Right kidney (tissue), 1 donor: ENCODE data around the gene NAV2.

Experiments used
- DNase-seq: peaks from one replicate; pipeline ENCODE4 v3.0.0-alpha.2; 2016

The NAV2 gene

DNA sequence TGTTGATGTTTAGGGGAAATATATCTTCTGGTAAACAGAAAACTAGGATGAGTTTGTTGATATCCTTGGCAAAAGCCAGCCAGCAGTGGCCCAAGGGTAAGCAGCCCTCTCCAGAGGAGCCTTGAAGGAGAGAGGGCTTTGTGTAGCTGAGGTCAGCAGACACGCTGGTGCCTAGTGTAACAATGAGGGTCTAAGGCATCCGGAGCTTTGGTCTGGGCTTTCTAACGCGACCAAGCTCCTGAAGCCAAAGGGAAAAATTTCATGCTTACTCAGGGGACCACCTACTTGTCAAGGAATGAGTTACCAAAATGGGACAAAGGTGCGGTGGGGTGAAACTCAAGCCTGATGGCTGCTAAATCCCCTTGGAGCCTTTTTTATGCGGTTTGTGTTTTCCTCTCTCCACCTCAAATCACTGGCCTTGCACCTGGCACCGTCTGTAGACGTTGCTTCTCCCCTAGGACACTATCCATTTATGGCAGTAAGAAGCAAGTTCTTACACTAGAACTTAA is 312.7 kb downstream of the NAV2 start:
- DNase-seq: no peak

DNA sequence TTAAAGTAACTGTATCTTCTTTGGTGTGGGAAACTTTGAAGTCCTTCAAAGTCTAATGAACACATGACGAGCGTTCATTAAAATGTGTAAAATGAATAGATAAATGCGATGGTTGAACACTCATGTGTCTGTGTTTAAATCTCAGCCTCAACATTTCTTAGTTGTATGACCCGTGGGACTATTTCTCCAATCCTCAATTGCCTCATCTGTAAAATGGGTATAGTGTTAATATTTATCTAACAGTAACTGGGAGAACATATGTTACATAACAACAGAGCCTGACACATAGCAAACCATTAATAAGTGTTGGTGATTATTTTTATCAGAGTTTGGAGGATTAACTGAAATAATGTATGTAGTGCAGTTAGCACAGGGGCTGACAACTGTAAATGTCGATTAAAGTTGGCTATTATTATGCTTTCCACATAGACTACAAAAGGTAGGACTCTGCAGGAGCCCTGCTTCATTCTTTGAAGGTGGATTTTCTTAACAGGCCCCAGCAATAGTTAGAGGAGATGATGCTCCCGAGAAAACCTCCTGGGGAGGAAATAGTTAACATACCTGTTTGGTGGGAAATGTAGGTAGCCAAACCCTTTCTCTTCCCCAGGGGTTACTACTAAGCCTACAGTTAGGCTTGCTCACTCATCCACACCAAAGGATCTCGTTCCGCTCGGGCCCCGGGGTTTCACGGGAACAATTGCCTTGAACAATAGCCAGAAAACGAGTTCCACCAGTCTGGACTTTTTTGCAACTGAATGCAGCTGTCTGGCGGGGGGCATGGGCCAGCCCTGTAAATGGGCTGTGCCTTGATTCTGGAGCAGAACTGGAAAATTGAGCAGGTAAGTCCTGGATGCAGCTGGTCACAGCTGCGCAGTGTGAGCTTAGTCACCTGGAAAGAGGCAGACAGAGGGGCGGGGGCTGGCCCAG is 314.3 kb downstream of the NAV2 start:
- peak; percentile 72 for DNase-seq

DNA sequence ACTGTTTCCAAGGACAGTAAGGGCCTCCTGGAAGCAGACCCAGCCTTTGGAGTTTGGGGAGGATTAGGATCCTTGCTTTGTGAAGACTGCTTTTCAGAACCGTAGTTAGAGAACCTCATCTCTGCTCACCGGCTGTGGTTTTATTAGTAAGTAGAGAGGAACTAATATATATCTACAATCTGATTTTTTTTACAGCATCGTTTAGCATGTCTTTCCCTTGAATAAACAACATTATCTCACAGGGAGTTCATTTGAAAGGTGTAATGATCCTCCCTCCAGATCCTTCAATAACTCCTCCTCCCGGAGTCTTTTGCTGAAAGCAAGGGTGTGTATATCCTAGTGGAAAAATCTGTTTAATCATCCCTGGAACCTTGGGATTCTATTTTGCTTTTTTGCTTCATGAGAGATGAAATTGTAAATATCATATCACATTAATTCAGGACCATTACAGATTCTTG is 314.9 kb downstream of the NAV2 start:
- no peak for DNase-seq

DNA sequence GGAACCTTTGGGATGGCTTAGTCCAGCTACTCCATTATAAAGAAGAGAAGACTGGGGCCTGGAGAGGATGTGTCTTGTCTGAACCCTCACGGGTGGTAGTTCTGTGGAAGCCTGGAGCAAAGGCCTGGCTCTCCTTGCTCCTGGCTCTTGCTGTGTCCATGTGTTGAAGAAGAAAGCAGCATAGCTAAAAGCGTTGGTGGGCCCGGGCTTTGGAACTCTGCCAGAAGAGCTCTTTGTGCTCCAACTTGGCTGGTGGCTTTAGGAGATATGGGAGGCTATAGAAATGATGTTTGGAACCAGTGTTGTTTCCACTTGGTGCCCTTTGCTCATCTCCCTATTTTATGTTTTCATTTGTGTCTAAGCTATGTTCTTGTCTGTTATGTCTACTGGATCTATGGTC is 316.6 kb downstream of the NAV2 start:
- DNase-seq: no peak

DNA sequence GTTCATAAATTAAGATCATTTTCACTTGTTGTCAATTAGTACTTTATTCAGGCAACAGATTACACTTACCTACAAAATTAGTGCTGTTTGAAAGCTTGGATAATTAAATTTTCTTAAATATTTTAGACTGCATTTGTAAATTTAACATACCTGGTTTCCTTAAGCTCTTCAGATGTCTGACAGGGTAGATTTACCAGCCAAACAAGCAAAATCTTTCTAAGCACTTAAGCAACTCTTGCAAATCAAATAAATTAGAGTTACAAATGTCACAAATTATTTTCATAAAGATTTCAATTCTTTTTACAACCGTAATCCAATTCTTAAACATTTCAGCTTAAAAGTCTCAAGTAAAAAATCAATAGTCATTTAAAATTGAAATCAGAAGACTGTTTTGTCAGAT is 317.8 kb downstream of the NAV2 start:
- DNase-seq: no peak

DNA sequence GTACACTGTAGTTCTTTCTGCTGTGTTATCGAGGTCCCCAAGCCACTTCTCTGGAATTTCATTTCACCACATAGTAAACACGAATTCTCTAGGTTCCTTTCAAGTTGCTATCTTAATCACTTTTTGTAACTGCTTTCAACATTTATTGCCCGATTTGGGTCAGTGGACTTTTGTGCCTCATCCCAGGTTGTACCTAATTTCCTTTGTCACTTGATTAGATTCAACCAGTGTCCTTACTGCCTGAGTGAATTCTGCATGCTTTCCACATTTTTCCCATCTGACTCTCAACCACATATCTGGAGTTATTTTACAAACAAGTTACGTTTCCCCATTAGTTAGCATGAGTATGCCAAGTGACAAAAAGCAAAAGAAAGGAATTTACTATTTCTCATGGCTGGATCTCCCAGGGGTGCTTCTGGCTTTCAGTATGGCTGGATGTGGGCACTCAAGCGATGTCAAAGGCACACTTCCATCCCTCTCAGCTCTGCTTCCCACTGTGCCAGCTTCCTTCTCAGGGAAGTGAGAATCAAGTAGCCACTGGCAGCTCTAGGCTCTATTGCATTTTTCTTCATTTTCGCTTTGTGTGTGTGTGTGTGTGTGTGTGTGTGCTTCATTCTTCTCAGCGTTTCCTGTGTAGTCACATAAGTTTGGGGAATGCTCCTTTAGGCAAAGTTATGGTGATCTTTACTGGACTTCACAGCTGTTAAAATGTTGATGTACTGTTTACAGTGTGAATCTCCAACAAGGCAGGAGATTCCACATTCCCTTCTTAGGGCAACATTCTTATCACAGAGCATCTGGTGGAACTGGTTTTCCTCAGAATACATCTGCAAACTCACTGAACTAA is 318.7 kb downstream of the NAV2 start:
- DNase-seq: no peak

DNA sequence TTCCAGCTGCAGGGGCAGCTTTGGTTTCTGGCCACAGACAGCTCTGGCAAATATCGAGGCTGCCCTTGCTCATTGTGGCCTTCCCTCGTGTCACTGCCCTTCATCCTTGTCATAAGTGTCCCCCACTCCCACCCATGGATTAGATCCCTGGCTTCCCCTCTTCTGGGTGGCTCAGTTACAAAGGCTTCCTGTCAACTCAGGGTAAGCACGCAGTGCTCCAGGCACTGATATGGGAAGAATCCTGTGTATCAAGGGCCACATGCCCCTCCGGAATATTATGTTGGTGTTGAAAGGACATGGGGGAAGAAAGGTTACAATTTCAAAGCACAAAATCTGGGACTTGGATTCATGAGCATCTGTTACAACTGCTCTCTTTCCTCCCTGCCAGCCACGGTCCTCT is 319.5 kb downstream of the NAV2 start:
- no peak for DNase-seq

DNA sequence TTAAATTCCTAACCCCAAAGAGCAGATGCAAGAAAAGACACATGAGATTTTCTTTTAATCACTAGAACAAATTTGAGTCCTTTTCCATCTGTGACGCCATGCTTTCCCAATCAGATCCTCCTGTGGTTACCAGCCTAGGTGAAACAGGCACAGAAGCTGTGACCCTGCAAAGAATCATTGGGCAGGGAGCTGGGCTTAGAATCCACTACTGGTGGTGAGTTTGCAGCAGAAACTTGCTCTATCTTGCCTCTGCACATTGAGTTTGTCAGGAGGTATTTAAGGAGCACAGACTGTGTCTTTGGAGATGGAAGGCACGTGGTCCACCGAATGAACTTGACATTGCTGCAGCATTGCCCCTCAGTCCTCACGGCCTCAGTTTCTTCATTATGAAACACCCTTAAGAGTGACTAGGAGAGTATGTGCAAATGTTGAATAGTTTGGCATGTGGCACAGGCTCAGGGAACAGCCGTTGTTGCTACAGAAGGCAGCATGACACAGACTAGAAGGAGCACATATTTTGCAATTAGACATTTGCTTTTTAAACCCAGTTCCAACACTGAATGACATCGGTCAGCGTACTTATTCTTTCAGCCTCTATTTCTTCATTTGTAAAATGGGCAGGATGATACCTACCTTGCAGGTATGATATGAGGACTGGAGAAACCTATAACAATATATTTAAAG is 320.1 kb downstream of the NAV2 start:
- no peak for DNase-seq

DNA sequence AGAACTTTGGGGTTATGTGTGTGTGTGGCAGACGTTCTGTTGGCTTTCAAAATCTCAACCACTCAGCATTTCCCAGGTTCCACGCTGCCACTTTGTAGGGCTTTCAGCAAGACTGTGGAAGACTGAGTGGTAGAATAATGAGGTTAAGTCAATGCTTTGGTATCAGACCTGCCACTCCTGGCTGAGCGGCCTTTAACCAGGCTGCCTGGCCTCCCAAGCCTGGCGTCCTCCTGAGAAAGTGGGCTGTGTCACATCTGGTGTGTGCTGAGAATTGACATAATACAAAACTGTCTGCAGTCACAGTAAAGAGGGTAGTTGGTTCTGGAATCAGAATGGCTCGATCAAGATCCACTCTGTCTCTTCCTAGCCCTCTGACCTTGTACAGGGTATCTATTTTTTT is 321.2 kb downstream of the NAV2 start:
- no peak for DNase-seq

DNA sequence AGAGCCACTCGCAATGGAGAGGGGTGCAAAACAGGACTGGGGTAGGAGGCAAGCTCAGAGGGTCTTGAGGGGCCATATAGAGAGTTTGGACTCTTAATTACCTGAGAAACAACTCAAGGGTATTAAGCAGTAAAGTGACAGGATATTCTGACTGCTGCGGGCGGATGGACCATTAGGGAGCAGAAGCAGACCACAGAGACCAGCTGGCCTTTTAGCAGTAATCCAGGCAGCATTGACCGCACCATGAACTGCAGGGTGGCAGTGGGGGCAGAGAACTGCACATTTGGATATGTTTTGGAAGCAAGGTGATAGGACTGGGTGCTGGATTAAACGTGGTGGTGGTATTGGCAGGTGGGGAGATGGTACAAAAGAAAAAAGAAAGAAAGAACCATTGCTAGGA is 322.3 kb downstream of the NAV2 start:
- DNase-seq: no peak

DNA sequence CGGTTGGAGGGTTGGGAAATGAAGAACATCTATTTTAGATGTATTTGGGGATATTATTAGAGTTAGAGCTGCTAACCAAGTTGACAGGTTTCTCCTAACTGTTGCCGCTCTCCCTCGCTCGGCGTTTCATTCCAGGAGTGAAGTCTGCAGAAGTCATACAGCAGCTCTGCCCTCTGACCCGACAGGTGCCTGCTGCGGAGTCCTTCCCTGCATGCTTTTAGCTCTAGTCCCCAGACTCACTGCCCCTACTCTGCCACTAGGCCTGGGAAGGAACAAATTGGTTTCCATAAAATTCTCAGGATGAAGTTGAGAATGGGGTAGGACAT is 322.7 kb downstream of the NAV2 start:
- DNase-seq: no peak

DNA sequence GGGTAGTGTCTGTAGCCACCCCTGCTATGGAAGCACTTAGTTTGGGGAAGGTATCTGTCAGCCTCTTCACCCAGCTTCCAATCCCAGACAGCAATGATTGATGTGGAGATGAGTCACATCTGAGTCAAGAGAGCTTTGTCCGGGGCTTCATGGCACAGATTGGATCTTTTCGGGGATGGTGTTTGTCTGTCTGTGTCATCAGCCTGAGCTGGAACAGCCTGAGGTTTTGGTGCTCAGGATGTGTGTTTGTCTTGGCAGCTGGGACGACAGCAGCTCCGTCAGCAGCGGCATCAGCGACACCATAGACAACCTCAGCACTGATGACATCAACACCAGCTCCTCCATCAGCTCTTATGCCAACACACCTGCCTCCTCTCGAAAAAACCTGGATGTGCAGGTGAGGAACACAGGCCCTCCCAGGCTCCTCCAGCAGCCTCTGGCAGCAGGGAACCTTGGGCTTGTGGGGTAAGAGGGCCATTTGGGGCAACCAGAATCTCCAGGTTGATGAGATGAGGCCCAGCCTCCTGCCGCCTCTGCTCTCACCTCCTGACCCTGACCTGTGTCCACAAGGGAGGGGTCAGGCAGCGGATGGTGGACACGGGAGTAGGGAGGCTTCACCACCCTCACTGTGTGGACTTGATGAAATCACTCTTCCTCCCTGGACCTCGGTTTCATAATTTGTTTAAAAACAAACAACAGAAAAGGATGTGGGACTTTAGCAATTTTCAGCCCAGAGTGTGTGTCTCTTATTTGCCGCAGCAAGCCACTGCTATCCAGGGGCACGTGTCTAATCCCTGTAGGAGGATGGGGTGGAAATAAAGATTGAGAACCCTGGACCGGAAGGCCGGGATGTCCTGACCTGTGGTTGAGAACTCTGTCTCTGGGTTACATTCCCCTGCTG is 323.3 kb downstream of the NAV2 start:
- no peak for DNase-seq

DNA sequence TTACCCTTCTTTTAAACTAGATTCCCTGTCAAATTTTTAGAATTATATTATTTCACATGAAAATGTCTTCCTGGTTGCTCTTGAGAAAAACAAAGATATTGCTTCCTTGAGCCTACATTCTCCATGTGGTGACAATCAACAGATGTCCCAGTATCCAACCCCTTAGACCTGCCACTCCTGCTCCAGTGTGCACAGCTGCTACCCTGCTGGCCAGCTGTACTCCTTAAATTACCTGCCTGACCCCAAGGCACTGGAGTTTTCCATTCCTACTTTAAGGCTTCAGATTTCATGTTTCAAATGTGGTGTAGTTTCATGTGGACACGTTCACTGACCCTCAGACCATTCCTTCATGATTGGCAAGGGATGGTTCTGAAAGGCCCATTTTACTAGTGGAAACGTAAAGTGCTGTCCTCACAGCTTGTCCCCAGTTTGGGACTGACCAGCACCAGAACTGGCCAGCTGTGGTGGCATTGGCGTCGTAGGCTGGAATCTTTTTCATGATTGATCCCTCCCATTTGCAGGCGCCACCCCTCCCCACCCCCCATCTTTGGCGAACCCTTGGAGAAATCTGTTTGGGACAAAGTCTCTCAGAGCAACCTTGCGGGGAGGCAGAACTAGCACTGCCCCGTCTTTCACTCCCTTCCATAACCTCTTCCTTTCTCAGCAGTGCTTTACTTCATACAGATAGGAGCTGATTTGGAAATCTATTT is 324.1 kb downstream of the NAV2 start:
- no peak for DNase-seq

DNA sequence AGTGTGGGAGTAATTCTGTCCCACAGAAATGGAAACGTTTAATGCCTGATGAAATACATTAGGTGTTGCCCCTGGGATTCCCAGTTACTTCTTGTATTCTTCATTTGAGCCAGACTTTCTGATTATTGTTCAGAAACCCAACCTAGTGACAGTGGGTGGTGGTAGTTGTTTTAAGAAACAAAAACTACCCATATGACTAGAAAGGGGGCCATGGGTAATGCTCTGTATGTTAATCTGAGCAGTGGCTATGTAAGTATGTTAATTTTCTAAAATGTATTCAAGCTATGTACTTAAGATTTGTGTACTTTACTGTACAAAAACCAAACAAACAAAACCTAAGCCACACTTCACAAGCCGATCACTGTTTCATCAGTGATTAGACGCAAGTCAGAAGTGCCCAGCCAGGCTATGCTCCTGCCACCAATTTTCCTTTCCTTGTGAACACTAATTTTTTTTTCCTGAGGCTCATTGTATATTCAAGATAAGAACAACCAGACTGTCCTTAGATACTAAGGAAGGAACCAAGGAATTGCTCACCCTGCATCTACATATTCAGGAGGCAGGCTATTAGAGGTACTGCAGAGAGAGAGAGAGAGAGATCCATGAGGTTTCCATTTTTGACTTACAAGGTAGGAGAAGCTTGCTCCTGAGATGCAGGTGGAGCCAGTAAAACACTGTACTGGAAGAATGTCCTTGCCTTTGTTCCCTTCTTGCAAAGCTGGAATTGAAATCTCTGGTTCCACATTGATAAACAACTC is 324.9 kb downstream of the NAV2 start:
- no peak for DNase-seq

DNA sequence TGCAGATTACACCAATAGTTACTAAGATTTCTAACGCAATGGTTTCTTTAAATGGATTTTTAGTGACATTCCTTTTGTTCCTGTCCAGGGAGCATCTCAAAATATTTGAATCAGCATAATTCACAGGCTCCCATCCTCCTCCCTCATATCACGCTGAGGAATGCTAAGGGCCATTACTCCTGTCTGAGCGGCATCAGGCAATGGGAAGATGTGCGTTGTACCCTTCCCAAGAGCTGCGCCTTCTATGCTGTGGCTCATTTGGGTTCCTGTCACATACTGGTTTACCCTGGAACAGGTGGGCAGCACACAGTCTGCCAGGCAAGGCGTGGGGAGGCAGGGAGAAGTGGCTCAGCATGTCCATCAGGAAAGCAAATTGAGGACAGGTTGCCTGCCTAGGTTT is 325.8 kb downstream of the NAV2 start:
- no peak for DNase-seq

DNA sequence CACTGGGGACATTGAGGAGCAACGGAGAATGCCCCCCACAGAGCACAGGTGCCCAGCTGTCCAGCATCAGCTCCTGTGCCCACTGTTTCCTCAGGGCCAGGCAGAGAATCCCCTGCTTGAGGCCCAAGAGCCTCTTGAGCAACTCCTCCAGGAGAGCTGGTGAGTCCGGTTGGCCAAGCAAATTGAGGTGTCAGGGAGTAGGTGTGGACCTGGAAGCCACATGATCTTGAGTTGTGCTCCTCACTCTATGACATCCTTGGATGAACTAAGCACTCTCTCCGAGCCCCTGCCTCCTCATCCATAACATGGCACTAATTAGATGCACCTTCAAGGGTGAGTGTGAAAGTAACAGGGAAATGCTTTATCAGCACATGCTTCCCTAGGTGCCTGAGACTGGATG is 326.3 kb downstream of the NAV2 start:
- no peak for DNase-seq

DNA sequence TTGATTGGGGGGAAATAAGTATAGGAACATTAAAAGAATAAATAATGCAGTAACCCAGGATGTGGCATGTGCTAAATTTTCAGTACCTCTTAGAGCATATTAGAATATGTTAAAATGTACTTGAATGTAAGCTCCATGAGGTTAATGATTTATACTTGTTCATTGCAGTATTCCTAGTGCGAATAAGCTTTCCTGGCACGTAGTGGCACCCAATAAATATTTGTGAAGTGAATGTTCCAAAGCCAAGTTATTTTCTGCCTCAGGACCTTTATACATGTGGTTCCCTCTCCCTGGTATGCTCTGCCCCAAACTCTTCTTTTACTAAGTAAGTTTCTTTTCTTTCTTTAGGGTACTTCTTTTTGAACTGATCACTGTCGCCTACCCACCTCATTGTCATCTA is 328.9 kb downstream of the NAV2 start:
- no peak for DNase-seq

DNA sequence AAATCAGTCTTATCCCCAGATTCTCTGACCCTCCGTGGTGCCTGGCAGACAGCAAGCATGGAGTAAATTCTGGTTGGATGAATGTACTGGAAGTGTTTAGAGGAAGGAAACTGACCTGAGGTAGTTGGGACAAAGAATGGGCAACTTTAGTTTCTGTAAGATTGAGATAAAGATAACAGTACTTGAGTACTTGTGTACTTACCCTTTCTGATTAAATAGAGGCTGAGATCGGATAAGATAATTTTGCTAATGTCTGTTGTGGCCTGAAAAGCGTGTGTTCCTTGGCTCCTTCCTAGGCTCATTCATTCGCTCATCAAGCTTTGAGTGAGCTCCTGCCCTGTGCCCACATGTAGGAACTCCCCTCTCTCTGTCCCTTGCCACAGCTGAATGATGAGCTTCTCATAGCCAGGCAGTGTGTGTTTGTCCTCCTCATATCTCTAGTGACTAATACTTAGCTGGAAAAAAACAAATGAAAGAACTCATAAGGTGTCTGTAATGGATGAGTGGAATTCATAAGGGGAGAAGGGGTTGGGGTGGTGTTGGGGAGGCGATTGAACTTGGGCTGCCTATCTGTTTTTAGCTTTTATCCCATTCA is 329.5 kb downstream of the NAV2 start:
- DNase-seq: no peak

DNA sequence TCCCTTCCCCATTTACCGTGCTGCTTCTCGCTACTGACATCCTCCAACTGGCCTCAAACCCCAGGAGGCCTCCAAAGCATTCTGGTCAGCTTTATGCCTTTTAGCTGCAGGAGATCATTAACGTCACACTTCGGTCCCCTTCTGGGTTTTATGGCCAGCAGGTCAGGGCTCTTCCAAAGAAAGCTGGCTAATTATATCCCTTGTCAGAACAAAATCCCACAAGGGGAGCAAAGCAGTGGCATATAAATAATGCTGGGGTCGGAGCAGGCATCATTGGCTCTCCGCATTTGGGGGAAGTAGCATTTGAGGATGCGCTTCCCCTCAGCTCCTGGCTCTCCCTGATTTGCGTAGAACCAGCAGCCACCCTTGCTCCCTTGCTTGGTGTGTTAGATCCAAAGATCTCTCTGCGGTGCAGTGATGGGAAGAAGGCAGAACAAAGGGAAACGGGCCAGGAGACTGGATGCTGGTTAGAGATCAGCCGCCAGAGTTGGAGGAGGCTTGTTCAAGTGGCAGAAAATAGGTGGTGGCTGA is 330.2 kb downstream of the NAV2 start:
- no peak for DNase-seq

DNA sequence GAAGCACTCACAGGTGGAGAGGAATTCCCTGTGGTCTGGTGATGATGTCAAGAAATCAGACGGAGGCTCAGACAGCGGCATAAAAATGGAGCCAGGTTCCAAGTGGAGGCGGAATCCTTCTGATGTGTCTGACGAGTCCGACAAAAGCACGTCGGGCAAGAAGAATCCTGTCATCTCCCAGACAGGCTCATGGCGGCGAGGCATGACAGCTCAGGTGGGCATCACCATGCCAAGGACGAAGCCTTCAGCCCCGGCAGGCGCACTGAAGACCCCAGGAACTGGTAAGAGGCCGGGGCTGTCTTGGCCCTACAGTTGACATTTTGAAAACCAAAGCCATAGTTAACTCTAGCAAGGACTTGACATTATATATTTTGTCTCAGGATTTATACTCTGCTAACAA is 331.4 kb downstream of the NAV2 start:
- no peak for DNase-seq
